SKM-1 (cell line): ENCODE results near the gene UACA.
"Not testable (repeated sequence)": the region's sequence is repeated elsewhere in the genome, so short reads cannot be mapped to it uniquely, and the experiment has no call there.

Source experiments
- DNase-seq: peaks from one replicate; lab custom pipeline; 2025; ENCODE audit not compliant: unreplicated experiment; lab: John Stamatoyannopoulos, UW

UACA gene

DNA sequence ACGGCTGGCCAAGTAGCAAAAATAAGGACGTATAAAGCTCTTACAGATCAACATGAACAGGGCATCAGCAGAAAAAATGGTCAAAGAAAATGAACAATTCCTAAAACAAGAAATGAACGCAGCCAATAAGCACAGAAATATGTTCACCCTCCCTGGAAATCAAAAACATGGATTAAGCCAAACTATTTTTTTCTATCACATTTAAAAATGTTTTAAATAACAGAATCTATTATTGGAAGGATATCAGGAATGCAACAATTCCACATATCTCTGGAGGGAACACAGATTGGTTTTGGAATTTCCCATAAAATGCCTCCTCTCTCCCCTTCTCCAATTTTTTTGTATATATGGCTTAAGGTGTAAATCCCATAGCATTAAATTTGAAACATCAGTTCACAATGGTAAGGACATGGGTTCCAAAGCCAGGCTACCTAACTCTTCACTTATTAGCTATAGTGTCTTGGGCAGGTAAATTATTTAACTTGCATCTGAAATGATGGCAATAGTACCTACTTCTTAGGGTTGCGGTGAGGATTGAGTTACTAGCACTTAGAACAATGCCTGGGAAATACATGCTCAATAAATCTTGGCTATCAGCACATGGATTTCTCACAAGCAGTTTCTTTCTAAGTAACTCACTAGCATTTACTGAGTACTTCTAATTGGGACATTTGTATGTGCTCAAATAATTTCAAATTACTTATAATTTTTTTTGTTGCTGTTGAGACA, 10.1 kb downstream of the UACA start:
- DNase-seq, result no peak

- DNase-seq, result no peak
Observed at GRCh38 chr15:70752193-70752635, 11.1 kb downstream of the UACA start.

DNA sequence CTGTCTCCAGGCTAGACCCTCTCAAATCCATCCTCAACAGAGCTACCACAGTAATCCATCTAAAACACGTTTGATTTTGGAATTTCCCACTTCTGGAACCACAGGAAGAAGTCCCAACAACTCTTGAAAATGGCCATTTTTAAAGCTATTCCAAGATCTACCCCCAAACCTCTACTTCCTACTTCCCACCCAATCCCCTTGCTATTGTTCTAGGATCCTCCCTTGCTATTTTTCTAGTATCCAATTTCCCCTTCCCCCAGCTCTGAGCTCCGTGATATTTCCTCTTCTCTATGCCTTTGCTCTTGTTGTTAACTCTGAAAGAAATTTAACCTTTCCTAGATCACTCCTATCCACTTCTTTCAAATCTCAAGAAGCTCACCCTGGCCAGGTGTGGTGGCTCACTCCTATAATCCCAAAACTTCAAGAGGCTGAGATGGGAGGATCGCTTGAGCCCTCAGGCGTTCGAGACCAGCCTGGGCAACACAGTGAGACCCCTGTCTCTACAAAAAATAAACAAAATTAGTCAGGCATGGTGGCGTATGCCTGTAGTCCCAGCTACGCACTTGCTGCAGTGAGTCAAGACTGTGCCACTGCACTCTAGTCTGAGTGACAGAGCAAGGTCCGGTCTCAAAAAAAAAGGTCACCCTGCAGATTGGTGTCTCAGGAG, 13.0 kb downstream of the UACA start:
- DNase-seq, result no peak

GRCh38 chr15:70748281-70748747, 15.0 kb downstream of the UACA start:
- no peak for DNase-seq

DNA sequence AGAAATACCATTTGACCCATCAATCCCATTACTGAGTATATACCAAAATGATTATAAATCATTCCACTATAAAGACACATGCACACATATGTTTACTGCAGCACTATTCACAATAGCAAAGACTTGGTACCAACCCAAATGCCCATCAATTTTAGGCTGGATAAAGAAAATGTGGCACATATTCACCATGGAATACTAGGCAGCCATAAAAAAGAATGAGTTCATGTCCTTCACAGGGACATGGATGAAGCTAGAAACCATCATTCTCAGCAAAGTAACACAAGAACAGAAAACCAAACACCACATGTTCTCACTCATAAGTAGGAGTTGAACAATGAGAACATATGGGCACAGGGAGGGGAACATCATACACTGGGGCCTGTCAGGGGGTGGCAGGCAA, 16.8 kb downstream of the UACA start:
- DNase-seq, result not testable (repeated sequence)

GRCh38 chr15:70742928-70743327, 20.4 kb downstream of the UACA start:
- peak; percentile 17 for DNase-seq

DNA sequence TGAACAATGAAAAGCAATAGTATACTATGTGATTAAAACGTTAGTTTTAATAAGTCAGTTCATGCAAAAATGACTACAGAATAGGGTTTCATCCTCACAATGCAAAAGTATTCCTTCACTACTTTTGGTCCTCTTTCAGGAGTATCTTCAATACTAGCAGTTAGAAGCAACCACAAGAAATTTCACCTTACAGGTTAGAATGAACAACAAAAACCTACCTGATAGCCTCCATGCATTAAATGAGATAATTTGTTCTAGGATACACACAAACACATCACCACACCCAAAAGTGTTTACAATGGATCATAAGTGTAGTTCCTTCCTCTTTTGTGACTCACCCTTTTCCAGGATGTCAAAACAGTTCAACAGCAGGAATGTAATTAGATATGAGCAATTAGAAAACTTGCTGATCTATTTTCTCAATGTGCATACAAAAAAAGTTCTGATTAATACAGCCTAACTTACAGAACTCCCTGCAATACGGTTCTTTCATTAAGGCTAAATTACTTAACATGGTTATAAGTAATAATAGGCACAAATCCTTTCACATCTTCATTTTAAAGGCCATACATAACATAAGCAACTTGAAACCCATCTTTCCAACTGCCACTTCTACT, 21.6 kb downstream of the UACA start:
- no peak for DNase-seq

DNA sequence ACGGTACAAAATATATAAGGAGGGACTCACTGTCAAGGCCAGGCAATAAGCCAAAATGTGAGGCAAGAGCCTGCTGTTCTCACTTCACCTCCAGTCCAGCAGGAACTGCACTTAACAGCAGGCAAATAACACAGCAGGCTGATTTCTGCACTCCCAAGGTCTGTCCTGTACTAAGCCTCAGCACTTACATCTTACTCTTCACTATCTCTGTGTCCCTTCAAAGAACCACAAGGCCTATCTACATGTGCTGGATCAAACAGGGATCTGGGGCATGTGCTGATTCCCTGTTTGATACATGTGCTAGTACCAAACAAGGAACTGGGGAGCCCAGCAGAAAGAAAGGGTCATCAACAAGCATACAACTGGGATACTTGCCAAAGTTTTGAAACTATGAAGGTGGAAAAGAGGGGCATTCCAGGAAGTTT, 22.2 kb downstream of the UACA start:
- peak; percentile 46 for DNase-seq

GRCh38 chr15:70735040-70735439, 28.3 kb downstream of the UACA start:
- not testable (repeated sequence) for DNase-seq

DNA sequence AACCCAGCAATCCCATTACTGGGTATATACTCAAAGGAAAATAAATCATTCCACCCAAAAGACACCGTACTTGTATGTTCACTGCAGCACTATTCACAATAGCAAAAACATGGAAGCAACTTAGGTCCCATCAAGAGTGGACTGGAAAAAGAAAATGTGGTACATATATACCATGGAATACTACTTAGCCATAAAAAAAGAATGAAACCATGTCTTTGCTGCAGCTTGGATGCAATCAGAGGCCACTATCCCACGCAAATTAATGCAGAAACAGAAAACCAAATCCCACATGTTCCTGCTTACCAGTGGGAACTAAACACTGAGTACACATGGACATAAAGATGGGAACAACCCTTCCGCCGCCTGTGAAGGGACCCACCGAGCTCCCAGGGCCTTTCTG, 34.2 kb downstream of the UACA start:
- no peak for DNase-seq

DNA sequence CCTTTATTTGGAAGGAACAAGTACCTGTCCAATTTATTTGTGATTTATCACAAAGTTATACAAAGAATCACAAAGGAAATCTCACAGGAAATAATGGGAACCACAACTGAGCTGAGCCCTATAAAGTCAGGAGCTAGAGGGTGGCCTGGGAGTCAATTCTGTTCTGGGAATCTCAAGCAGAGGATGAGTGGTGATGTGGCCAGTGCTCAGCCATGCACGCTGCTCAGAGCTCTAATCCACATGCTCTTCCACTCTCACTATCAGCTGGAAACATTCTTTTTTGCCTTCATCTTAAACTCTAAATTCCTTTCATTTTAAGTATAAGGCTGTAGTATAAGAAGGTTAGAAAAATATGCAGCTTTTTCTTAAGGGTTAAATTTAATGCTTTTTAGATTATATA, 36.6 kb downstream of the UACA start:
- no peak for DNase-seq

- no peak for DNase-seq
Observed at GRCh38 chr15:70723927-70724326, 39.4 kb downstream of the UACA start.

DNA sequence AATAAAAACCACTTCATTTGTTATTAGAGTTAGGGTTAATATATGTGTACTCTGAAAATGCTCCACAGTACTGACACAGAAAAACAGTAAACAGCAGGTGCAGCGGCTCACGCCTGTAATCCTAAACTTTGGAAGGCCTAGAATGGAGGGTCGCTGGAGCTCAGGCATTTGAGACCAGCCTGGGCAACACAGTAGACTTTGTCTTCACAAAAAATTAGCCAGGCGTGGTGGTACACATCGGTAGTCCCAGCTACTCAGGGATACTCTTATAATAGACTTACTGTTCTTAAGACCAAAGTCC, 40.3 kb downstream of the UACA start:
- DNase-seq, result no peak

DNA sequence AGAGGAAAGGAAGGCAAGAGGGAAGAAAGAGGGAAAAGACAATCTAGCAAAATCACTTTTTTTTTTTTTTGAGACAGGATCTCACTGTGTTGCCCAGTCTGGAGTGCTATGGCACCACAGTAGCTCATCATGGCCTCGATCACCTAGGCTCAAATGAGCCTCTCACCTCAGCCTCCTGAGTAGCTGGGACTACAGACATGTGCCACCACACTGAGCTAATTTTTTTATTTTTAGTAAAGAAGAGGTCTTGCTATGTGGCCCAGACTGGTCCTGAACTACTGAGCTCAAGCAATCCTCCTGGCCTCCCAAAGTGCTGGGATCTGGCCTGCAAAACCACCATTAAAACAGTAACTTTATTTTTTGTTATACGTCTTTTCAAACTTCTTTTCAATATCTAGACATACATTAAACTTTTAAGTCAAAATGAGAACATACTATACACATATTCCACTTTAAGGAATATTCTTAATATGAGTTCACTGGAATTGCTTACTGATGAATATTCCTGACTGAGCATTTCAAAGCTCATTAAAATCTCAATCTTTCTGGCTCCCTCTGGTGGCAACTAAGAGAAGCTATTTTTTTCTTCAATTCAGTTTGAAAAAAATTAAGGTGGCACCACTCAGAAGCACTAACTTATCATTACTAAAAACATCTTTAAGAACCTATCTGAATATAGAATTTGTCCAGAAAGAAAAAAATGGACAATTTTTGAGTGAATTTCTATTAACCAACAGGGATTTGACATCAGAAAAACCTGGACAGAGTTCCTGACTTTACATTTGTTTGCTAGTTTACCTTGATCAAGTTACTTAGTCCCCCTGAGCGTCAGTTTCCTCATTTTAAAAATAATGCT, 40.9 kb downstream of the UACA start:
- DNase-seq, result peak; percentile 40

DNA sequence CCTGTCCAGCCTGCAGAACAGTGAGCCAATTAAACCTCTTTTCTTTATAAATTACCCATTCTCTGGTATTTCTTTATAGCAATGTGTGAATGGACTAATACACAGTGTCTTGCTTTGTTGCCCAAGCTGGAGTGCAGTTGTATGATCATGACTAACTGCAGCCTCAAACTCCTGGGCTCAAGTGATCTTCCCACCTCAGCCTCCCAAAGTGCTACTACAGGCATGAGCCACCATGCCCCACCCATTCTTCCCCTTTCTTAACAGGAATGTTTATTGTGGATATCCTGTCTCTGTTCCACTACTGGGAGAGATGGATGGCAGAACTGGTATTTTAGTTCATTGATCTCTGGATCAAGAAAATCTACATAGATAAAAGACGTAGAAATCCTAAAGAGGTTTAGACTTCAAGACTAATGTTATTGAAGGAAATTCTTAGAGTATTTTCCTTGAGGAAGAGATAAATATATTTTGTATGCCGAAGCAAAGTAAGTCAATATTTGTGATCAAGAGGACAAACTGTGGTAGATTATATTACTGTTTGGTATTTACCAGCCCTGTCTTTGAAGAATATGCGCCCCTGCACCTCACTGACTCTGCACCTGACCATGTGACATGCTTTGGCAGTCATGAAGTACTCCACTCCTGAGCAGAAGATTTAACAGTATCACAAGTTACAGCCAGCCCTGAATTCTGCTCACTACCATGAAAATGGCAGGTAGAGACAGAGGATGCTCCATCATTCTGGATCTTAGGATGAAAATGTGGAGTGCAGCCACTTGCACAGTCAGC, 42.9 kb downstream of the UACA start:
- DNase-seq, result no peak

GRCh38 chr15:70717237-70717793, 46.0 kb downstream of the UACA start:
- DNase-seq, result no peak

- no peak for DNase-seq
Observed at GRCh38 chr15:70715840-70716485, 47.4 kb downstream of the UACA start.

- no peak for DNase-seq
Observed at GRCh38 chr15:70714565-70714964, 48.8 kb downstream of the UACA start.

- no peak for DNase-seq
Observed at GRCh38 chr15:70714015-70714414, 49.3 kb downstream of the UACA start.

DNA sequence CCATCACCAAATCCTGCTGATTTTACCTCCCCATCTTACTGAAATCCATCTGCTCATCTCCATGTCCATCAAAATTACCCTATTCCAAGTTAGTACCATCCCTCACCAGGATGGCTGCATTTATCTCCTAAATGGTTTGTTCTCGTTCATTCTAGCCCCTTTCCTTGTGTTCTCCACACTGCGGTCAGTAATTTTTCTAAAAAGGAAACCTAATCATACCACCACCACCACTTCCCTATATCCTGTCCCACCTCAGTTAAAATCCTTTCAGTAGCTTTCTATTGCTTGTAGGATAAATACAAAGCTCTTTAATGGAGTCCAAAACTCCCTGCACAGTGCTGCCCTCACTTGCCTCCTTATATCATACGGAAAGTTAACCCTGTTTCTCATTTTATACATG, 51.1 kb downstream of the UACA start:
- no peak for DNase-seq
